ENCODE results near the gene RNF144B.

DNA sequence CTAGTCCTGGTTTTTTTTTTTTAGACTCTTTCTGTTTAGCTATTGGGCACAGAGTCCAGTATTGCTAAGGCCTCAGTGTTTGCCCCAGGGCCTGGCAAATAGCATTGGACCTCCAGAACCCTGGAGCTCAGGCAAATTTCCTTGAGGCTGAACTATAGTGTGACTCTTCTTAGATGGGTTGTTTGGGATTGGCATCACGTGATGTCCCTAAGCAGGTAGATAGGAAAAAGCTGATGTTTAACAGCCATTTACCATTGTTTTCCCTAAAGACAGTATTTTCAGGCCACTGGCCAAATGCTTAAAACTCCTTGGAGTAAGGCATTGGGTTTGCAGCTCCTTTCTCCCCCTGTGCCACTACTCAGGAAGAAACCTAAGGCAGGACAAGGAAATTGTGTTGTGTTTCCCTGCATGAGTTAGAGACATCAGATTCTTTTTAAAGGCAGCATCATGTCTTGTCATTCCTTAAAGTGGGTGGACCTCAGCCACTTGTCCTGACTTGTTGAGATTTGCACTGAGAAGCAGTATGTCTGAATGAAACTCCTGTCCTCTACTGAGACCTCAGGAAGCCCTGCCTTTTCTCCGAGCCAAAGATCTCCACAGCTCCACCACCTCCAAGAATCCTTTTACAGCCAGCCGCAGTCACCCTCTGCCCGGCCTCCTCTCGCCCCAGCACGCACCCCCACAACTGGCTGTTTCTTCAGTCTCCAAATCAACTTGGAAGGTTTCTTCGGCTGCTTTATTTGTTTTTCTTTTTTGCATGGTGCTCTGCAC, 46.2 kb upstream of the RNF144B start:
- no peak for TF ChIP-seq POLR2A (IDR thresholded peaks at IDR 0.05)
- TF ChIP-seq, protein P1, sequence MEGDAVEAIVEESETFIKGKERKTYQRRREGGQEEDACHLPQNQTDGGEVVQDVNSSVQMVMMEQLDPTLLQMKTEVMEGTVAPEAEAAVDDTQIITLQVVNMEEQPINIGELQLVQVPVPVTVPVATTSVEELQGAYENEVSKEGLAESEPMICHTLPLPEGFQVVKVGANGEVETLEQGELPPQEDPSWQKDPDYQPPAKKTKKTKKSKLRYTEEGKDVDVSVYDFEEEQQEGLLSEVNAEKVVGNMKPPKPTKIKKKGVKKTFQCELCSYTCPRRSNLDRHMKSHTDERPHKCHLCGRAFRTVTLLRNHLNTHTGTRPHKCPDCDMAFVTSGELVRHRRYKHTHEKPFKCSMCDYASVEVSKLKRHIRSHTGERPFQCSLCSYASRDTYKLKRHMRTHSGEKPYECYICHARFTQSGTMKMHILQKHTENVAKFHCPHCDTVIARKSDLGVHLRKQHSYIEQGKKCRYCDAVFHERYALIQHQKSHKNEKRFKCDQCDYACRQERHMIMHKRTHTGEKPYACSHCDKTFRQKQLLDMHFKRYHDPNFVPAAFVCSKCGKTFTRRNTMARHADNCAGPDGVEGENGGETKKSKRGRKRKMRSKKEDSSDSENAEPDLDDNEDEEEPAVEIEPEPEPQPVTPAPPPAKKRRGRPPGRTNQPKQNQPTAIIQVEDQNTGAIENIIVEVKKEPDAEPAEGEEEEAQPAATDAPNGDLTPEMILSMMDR (IDR thresholded peaks at IDR 0.05): no peak
